G401.6 (cell line): ENCODE data around the gene ESRRB.
A peak's percentile ranks its signal among the peaks of the same experiment; 100 is the strongest.

ENCODE experiments used
- FAIRE-seq: peaks from 2 replicates; lab custom pipeline; 2012; peaks lifted over from hg19 to GRCh38; lab: Jason Lieb, UNC

ESRRB gene

GRCh38 chr14:76352639-76353281 lies 23.2 kb upstream of the ESRRB start:
- no peak for FAIRE-seq

GRCh38 chr14:76354310-76354709 lies 21.6 kb upstream of the ESRRB start:
- no peak for FAIRE-seq

GRCh38 chr14:76355771-76356170 lies 20.2 kb upstream of the ESRRB start:
- FAIRE-seq: no peak

- no peak for FAIRE-seq
Measured at GRCh38 chr14:76371066-76371465, 4.9 kb upstream of the ESRRB start.

GRCh38 chr14:76373456-76373855 lies 2.5 kb upstream of the ESRRB start:
- no peak for FAIRE-seq

- FAIRE-seq: no peak
Measured at GRCh38 chr14:76375484-76375883, 453 bp upstream of the ESRRB start.

- no peak for FAIRE-seq
Measured at GRCh38 chr14:76376409-76376877, 506 bp downstream of the ESRRB start.

GRCh38 chr14:76376878-76377734 lies 1.2 kb downstream of the ESRRB start:
- FAIRE-seq: no peak

- no peak for FAIRE-seq
Measured at GRCh38 chr14:76377735-76378074, 1.8 kb downstream of the ESRRB start.

GRCh38 chr14:76380991-76381390 lies 5.1 kb downstream of the ESRRB start:
- FAIRE-seq: no peak

- FAIRE-seq: no peak
Measured at GRCh38 chr14:76381817-76382494, 6.0 kb downstream of the ESRRB start.

GRCh38 chr14:76382495-76382832 lies 6.5 kb downstream of the ESRRB start:
- no peak for FAIRE-seq

GRCh38 chr14:76385435-76385834 lies 9.5 kb downstream of the ESRRB start:
- FAIRE-seq: no peak

GRCh38 chr14:76386944-76387782 lies 11.2 kb downstream of the ESRRB start:
- FAIRE-seq: peak; percentile 31

GRCh38 chr14:76389841-76390240 lies 13.9 kb downstream of the ESRRB start:
- FAIRE-seq: no peak

- FAIRE-seq: no peak
Measured at GRCh38 chr14:76390621-76391020, 14.7 kb downstream of the ESRRB start.

GRCh38 chr14:76391981-76392690 lies 16.2 kb downstream of the ESRRB start:
- FAIRE-seq: no peak

GRCh38 chr14:76394569-76394968 lies 18.6 kb downstream of the ESRRB start:
- no peak for FAIRE-seq

- no peak for FAIRE-seq
Measured at GRCh38 chr14:76395161-76395560, 19.2 kb downstream of the ESRRB start.

- no peak for FAIRE-seq
Measured at GRCh38 chr14:76396714-76397187, 20.8 kb downstream of the ESRRB start.

GRCh38 chr14:76405627-76406026 lies 29.7 kb downstream of the ESRRB start:
- FAIRE-seq: no peak
